ENCODE data around the gene PROC. TPM values are rescaled to one million over a fixed set of nuclear protein-coding genes. Genes with fewer than 3 reads are reported as not detected.

PROC gene
- total and polyA plus RNA-seq, 9 of the 15 experiments (the other 6 are each of a cell fraction or from before 2014, with no cell fraction given): not detected

- TF ChIP-seq ZBTB43 (CRISPR knock-in tag; IDR thresholded peaks at IDR 0.05) (no peak), SP1 (CRISPR knock-in tag; IDR thresholded peaks at IDR 0.05) (peak; percentile 8; the same call in 1 of the 2 replicates), IRF1 (CRISPR knock-in tag; IDR thresholded peaks at IDR 0.05; ENCODE audit: borderline replicate concordance) (no peak), GABPA (tag; conservative IDR thresholded peaks at IDR 0.05; ENCODE audit: low read depth) (peak; percentile 54; the same call in 1 of the 2 replicates), PHF20 (IDR thresholded peaks at IDR 0.05; ENCODE audit: partially characterized antibody) (peak; percentile 47), FOXJ2 (tag; IDR thresholded peaks at IDR 0.05) (0 out of 2 replicates have a peak, but pooled peaks have one; percentile 42), NFXL1 (CRISPR knock-in tag; IDR thresholded peaks at IDR 0.05) (no peak), CC2D1A (IDR thresholded peaks at IDR 0.05) (0 out of 2 replicates have a peak, but pooled peaks have one; percentile 49), SUPT5H (IDR thresholded peaks at IDR 0.05) (peak; percentile 71), MECOM (CRISPR knock-in tag; IDR thresholded peaks at IDR 0.05) (no peak), NONO (IDR thresholded peaks at IDR 0.05; ENCODE audit: low read depth in 2 of 2, low read length in 1 of 2) (peak in 1 of 2 experiments; percentile 76; a peak in 3 of 4 replicates), DACH1 (IDR thresholded peaks at IDR 0.05; ENCODE audit: partially characterized antibody) (no peak), SMAD3 (CRISPR knock-in tag; conservative IDR thresholded peaks at IDR 0.05) (no peak), KAT2B (IDR thresholded peaks at IDR 0.05; ENCODE audit: low read depth, low read length) (no peak), FOSL1 (tag; conservative IDR thresholded peaks at IDR 0.05) (0 out of 2 replicates have a peak, but pooled peaks have one; percentile 11), EGR1 (conservative IDR thresholded peaks at IDR 0.05) (peak; percentile 62), TRIM28 (IDR thresholded peaks at IDR 0.05) (no peak), CAMTA2 (CRISPR knock-in tag; conservative IDR thresholded peaks at IDR 0.05) (no peak; the same call in 1 of the 2 replicates), BHLHE40 (IDR thresholded peaks at IDR 0.05; ENCODE audit: low read length) (peak; percentile 55), XRCC5 (IDR thresholded peaks at IDR 0.05; ENCODE audit: low read depth, low read length) (no peak), ZBTB12 (CRISPR knock-in tag; IDR thresholded peaks at IDR 0.05) (peak; percentile 79), MCM7 (IDR thresholded peaks at IDR 0.05) (no peak), TCF3 (CRISPR knock-in tag; IDR thresholded peaks at IDR 0.05) (no peak; the same call in 1 of the 2 replicates), ZNF316 (IDR thresholded peaks at IDR 0.05) (peak; percentile 15; the same call in 1 of the 2 replicates)
- TF ChIP-seq, protein P1, sequence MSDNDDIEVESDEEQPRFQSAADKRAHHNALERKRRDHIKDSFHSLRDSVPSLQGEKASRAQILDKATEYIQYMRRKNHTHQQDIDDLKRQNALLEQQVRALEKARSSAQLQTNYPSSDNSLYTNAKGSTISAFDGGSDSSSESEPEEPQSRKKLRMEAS (CRISPR knock-in tag; IDR thresholded peaks at IDR 0.05): peak; percentile 57
- TF ChIP-seq, protein P2, sequence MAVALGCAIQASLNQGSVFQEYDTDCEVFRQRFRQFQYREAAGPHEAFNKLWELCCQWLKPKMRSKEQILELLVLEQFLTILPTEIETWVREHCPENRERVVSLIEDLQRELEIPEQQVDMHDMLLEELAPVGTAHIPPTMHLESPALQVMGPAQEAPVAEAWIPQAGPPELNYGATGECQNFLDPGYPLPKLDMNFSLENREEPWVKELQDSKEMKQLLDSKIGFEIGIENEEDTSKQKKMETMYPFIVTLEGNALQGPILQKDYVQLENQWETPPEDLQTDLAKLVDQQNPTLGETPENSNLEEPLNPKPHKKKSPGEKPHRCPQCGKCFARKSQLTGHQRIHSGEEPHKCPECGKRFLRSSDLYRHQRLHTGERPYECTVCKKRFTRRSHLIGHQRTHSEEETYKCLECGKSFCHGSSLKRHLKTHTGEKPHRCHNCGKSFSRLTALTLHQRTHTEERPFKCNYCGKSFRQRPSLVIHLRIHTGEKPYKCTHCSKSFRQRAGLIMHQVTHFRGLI (CRISPR knock-in tag; IDR thresholded peaks at IDR 0.05): no peak
These were observed 30.4 kb upstream of the PROC start, which contains the start of gene MAP3K2 (continued) for GRCh38 chr2:127387655-127388422.
